Dermis microvascular lymphatic vessel endothelial cell (primary cell): ENCODE data around the gene HDAC10. TPM values are rescaled to one million over a fixed set of nuclear protein-coding genes. Genes with fewer than 3 reads are reported as not detected.
"Not testable (repeated sequence)": the region's sequence is repeated elsewhere in the genome, so short reads cannot be mapped to it uniquely, and the experiment has no call there.

Experiments
- DNase-seq, 2 donors: peaks; one replicate each; pipeline versions ENCODE4 v3.0.0 to v3.0.0-alpha.2; 2010; ENCODE audit warnings: low read depth in 2 of 2
- total RNA-seq: library from RNA; depleted of rRNA; stranded (reverse); fragments of >200 nt; gene quantifications from 2 replicates; pipeline ENCODE4 v1.2.1, GENCODE V29; 2014

The HDAC10 gene
- total RNA-seq, 1 donor from 2014 or later, result 9.4 TPM

DNA sequence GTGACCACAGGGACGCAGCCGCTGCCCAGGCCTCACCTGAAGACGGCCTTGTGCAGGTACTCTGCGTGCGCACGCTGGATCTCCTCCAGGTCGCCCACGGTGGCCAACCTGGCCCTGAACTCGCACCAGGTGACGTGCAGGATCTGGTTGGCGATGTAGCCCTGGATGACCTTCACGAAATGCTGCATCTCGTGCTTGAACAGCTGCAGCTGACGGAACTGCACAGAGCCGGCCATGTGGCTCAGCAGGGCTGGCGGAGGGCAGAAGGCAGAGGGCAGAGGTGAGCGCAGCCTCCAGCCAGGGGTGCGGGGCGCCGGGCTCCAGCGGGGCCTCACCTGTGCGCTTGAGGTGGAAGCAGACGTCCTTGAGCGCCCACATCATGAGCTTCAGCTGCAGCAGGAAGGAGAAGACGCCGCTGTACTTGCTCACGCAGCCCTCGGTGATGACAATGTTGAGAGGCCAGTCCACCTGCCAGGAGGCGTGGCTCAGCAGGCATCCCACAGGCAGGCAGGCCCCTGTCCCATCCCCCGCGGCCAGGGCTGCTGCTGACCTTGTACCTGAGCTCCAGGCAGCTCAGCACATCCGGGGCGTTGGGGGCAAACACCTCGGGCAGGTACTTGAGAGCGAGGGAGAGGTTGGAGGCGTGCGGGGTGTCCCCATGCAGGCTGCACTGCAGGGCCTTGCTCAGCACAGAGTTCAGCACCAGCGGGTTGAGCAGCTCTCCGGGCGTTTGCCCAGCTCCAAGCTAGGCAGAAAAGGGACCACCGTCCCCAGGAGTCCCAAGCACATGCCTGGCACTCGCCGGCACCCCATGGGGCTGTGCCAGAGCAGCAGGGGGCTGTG is 32.7 kb downstream of the HDAC10 start:
- DNase-seq, result no peak

DNA sequence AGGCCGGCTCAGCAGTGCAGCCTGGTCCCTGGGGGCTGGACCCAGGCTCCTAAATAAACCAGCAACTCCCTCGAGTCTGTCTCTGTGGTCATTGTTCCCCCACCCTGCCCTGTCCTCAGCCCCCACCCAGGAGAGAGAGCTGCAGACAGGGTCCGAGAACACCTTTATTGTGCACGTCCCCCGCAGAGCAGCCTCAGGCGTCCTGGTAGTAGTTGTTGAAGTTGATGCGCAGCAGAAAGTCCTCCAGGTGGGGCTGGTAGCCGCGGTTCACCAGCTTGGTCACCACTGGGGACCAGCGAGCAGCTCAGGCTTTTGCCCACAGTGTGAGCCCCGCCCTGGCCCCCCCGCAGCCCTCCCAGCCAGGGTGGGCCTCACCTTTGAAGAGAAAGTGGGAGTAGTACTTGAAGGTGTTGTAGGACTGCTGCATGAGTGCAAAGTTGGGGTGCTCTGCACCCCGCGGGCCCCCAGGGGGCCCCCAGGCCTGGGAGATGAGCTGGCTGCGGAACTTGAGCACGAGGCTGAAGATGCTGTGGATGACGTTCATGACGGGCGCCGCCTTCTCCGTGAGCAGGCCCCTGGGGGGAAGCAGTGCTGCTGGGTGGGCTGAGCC is 33.4 kb downstream of the HDAC10 start:
- no peak for DNase-seq

DNA sequence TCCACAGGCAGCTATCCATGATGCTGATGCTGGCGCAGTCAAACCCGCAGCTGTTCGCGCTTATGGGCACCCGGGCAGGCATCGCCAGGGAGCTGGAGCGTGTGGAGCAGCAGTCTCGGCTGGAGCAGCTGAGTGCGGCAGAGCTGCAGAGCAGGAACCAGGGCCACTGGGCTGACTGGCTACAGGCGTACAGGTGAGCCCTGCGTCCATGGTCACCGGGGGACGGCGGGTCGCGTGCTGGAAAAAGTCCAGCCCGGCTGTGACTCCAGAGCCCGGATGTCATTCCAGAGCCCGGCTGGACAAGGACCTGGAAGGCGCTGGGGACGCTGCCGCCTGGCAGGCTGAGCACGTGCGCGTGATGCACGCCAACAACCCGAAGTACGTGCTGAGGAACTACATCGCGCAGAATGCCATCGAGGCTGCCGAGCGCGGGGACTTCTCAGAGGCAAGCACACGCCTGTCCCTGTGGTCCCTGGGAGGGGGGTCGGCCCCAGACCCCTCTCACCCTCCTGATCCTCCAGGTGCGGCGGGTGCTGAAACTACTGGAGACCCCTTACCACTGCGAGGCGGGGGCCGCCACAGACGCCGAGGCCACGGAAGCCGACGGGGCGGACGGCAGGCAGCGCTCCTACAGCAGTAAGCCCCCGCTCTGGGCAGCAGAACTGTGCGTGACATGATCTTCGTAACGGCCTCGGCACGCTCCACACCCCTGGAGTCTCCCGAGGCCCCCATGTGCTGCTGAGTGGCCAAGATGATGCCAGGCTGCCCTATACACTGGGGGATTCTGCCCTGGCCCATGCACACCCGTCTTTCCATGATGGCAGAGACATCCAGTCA is 34.2 kb downstream of the HDAC10 start:
- DNase-seq, result no peak

DNA sequence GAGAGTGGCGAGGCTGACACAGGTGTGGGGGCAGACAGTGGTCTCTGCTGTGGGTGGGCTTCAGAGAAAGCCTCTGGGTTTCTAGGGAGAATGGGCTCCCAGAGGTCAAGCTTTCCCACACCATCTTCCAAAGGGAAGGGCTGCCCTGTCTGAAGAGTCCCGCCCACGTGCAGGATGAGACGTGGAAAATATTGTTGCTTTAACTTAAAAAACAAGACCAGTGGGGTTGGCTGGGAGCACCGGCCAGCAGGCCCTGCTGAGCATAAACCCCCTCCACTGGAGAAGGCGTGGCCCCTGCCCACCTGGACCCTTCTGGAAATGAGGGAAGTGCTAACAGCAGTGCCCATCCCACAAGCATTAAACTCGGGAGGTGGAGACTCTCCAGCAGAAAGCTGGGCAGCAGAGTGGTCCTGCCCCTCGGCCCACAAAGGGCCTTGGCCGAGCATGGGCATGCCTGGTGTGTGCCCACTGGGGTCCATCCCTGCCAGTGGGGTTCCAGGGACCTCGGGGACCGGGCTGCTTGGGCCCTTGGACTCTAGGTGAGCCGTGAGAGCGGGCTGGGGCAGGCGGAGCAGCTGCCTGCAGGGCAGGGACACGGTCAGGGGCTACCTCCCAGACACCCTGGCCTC is 34.9 kb downstream of the HDAC10 start:
- no peak for DNase-seq

DNA sequence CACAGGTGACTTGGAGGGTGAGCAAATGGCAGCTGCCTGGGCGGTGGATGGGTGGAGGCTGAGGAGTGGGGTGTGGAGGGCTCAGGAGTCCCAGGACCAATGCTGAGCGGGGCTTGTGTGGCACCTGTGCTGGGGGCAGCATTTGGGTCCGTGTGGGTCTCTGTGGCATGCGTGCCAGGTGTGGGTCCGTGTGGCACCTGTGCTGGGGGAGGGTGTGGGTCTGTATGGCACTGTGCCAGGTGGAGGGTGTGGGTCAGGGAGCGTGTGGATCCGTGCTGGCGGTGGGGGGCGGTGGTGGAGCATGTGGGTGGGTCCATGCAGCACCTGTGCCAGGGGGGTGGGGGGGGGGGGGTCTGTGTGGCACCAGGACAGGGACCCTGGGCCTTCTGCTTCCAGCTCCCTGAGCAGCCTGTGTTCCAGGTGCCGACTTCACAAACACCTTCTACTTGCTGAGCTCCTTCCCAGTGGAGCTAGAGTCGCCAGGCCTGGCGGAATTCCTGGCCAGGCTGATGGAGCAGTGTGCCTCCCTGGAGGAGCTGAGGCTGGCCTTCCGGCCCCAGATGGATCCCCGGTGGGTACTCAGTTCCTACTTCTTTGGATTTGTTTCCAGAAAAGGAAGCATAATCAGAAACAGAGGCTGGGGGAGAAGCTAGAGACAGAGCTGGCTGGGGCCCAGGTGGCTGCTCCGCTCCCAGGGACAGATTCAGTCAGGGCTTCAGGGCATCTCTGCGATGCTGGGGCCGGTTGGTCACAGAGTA is 35.6 kb downstream of the HDAC10 start:
- no peak for DNase-seq

DNA sequence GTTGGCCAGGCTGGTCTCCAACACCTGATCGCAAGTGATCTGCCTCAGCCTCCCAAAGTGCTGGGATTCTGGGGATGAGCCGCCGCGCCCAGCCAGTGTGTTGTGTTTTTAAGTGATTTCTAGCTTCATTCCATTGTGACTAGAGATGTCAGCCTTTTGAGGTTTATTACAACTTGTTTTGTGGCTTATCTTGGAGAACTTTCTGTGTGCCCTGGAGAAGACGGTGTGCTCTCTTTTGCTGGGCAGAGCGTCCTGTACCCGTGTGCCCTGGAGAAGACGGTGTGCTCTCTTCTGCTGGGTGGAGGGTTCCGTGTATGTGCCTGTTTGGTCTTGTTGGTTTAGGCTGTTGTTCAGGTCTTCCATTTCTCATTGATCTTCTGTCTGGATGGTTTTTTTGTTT is 37.8 kb downstream of the HDAC10 start:
- DNase-seq, result no peak

DNA sequence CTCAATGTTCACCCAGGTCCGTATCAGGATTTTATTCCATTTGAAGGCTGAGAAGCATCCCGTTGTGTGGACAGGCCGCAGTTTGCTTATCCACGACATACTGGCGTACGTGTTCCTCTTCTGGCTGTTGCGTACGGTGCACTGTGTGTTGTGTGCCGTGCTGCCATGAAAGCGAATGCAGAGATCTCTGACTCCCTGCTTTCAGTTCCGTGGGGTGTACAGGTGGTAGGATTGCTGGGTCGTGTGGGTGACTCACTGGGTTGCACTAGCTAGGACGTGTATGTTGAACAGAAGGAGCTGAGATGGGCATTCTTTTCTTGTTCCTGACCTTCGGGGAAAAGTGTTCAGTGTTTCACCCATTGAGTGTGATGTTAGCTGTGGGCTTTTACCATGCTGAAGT is 39.9 kb downstream of the HDAC10 start:
- no peak for DNase-seq

DNA sequence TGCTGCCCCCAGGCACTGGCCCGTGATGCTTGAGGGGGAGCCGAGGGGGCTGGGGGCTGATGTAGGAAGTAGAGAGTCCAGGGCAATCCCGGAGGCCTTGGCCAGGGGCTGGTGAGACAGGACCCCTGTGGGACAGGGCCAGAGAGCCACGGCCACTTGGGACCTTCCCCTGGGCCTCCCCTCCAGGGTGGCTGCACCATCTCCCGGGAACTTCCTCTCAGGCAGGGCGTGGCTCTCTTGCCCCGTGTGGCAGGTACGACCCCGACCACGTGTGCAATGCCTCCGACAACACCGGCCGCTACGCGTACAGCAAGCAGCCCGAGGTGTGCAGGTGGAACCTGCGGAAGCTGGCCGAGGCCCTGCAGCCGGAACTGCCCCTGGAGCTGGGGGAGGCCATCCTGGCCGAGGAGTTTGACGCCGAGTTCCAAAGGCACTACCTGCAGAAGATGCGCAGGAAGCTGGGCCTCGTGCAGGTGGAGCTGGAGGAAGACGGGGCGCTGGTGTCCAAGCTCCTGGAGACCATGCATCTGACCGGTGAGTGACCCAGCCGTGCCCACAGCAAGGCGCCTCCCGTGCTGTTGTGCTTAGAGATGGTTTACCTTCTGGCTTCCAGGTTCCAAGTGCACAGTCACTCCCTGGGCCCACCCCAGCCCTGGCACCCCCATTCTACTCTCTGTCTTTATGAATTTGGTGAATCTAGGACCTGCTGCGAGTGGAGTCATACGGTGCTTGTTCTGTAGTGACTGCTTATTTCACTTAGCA is 40.5 kb downstream of the HDAC10 start:
- no peak for DNase-seq

DNA sequence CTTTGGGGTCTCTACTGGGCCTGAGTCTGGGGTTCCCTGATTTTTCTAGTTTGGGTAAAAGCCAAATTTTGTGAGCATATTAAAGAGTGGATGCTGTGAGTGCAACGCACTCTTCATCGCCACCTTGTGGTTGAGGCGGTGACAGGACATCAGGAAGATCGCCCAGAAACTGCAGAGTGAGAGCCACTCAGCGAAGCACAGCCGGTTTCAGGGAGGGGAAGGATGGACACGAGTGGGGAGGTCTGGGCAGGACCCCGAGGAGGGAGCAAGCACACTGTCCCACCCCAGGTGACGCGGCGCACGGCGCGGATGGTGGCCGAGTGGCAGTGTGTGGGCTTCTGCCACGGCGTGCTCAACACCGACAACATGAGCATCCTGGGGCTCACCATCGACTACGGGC is 41.2 kb downstream of the HDAC10 start:
- peak; percentile 28 to 64 for DNase-seq

DNA sequence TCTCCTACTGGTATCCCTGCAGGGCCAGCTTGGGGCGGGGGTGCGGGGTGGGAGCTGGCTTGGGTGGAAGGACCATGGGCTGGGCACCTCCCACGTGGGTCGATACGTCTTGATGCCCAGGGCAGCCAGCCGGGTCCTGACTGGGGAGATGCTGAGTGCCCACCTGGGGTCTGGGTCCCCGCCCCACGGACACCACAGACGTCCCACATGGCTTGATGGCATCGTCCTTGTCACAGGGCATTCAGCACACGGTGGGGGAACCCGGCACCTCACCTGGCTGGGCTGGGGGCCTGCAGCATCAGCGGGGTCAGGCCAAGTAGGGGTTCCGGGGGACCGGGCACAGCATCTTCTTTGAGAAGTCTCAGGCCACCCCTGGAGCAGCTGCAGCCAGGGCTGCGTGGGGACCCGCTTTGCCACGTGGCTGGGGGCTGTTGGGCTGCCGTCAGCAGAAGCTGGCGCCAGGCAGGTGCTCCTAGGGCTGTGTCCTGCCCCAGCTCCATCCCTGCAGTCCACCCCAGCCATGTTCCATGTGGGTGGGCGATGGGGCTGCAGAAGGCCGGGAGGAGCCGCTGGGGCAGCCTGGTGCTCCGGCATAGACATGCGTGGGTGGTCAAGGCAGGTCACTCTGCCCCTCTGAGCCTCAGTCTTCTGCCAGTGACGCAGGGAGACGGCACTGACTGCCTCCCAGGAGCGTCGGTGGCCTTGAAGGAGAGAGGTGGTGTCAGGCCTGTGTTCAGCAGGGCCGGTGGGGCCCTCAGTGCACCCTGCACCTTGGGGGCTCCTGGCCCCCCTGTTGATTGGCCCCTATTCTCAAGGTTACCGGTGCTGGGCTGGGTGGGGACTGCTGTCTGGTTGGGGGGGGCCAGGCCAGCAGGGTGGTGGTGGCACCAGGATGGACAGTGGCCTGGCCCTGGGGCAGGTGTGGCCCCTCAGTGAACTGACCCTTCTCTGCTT is 41.8 kb downstream of the HDAC10 start:
- no peak for DNase-seq

DNA sequence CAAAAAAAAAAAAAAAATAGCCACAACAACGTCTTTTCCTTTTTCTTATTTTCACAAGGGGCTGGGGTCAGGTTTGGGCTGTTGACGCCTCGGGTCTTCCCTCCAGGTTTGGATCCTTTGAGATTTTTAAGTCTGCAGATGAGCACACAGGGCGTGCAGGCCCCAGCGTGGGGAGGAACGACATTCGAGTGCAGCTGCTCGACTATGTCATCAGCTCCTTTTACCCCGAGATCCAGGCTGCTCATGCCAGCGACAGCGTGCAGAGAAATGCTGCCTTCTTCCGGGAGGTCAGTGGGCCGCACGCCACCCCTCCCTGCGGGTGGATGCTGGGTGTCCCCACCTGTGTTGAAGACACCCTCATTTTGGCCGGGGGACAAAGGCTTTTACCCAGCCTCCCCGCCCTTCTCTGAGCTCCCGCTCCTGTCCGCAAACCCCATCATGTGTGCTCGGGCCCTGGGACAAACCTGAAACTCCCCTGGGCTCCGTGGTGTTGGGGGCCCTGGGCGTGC is 42.6 kb downstream of the HDAC10 start:
- DNase-seq, result no peak

DNA sequence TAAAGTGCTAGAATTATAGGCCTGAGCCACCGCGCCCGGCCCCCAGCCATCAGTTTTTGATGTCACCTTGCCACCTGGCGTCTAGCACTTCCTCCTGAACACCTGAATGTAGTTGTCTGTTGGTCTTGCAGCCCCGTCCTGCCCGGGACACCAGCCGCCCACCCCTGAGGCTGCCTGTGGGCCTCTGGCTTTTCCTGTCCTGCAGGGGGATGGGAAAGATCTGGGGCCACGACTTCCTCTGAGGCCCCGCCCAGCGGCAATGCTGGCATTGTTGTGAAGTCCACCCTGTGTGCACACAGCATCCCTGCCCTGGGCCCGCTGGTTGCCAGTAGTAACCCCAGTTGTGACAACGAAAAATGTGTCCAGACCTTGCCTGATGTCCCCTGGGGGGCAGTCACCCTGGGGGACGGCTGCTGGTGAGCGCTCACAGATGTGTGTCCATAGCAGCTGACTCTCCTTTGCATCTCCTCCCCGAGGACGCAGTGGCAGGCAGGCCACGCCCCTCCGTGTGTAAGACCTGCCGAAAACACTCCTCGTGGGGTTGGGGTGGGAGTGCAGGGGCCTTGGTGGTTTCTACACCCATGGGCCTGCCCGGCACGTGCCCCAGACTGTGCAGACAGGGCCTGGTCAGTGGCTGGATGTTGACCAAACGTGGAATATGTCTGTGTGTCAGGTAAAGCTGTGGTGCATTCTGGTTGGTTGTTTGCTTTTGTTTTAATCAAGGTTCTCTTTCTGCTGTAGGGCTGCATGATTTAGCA is 43.5 kb downstream of the HDAC10 start:
- peak; percentile 54 to 56 for DNase-seq

DNA sequence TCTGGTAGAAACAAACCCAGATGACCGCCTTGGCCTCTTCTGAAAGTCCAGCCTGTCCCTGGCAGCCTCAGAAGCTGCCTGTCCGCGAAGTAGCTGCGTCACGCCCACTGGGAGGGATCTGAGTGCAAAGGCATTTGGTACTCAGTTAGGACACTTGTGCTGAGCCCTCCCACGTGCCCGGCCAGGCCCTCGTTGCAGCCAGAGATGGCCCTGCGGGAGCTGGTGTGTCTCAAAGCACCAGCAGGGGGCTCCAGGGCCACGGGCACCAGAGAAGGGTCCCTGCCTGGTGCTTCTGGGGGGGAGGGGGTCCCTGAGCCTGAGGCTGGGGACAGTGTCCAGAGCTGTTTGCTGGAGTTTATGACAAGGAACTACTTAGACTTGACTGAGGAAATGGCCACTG is 44.5 kb downstream of the HDAC10 start:
- peak in 1 of 2 donors; percentile 29 for DNase-seq

DNA sequence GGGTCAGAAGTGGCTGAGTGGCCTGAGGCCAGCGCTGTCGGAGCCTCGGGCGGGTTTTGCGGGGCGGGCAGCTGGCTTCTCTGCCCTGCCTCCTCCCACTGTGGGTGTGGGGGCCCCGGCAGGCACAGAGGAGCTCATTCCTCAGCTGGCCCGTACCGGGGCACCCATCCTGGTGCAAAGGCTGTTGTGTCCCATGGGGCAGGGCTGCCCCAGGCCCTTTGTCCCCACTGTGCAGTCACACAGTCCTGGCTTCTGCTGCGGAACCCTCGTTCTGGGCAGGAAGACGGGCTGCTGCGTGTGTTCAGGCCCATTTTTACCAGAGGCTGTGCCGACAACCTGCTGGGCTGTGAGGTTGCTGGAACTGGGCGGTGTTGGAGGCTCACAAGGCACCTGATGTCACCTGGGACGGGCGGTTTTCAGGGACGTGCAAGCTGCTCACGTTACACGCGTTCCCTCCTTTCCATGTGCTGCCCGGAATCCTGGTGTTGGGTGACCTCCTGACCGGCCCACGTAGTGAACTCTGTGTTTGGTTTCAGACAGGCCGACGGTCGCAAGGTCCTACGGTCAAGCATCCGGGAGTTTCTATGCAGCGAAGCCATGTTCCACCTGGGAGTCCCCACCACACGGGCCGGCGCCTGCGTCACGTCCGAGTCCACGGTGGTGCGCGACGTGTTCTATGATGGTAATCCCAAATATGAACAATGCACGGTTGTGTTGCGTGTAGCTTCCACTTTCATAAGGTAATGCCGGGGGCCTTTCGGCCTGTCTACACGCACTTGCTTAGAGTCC is 45.1 kb downstream of the HDAC10 start:
- no peak for DNase-seq

DNA sequence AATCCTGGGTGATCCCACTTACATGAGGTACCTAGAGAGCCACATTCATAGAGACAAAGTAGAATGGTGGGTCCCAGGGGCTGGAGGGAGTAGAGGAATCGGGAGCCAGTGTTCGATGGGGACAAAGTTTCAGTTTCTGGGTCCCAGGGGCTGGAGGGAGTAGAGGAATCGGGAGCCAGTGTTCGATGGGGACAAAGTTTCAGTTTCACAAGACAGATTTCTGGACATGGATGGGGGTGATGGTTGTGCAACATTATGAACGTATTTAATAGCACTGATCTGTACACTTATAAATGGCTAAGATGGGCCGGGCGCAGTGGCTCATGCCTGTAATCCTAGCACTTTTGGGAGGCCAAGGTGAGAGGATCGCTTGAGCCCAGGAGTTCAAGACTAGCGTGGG is 46.1 kb downstream of the HDAC10 start:
- DNase-seq, result not testable (repeated sequence)

DNA sequence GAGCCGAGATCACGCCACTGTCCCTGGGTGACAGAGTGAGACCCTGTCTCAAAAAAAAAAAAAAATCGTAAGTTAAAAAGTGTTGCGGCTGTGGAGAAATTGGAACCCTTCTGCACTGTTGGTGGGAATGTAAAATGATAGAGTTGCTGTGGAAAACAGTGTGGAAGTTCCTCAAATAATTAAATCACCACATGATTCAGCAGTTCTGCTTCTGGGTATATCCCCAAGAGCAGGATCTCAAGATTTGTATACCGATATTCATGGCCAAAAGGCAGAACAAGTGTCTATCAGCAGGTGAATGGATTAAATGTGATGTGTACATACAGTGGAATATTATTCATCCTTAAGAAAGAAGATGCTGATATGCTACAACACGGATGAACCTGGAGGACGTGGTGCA is 46.5 kb downstream of the HDAC10 start:
- no peak for DNase-seq

DNA sequence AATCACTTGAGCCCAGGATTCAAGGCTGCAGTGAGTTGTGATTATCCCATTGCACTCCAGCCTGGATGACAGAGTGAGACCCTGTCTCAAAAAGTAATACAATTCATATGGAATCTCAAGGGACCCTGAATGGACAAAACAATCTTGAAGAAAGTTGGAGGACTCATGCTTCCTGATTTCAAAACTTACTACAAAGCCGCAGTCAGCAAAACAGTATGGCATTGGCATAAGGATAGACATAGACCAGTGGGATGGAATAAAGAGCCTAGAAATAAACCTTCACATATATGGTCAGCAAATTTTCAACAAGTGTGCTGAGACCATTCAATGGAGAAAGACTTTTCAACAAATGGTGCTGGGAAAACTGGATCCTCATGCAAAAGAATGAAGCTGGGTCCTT is 47.8 kb downstream of the HDAC10 start:
- DNase-seq, result no peak
